Neural progenitor cell (in vitro differentiated cells): ENCODE data around the gene DYNLRB1. TPM values are rescaled to one million over a fixed set of nuclear protein-coding genes. Genes with fewer than 3 reads are reported as not detected.

Source experiments
- DNase-seq: peaks from one replicate; pipeline ENCODE4 v3.0.0-alpha.2; 2016; ENCODE audit warnings: low spot score
- H2AFZ ChIP-seq: fragments of 200-600 bp; sonication (generic); replicated peaks from 2 replicates; pipeline ENCODE4 v1.6.1; 2016; ENCODE audit warnings: antibody characterized with exemption
- H3F3A ChIP-seq: fragments of 200-600 bp; sonication (generic); 2 replicates; pipeline ENCODE4 v1.6.1; 2016; ENCODE audit warnings: antibody characterized with exemption, low read depth
- H3K27ac ChIP-seq: fragments of 200-600 bp; sonication (generic); 2 replicates; pipeline ENCODE4 v1.5.1; 2016; ENCODE audit warnings: mild to moderate bottlenecking
- H3K27me3 ChIP-seq: fragments of 200-600 bp; sonication (generic); 2 replicates; pipeline ENCODE4 v1.6.1; 2016; ENCODE audit warnings: mild to moderate bottlenecking, moderate library complexity
- H3K36me3 ChIP-seq: fragments of 200-600 bp; sonication (generic); 2 replicates; pipeline ENCODE4 v1.5.1; 2016
- H3K4me1 ChIP-seq: fragments of 200-600 bp; sonication (generic); 2 replicates; pipeline ENCODE4 v1.6.1; 2016; ENCODE audit warnings: mixed run types
- H3K4me2 ChIP-seq: fragments of 200-600 bp; sonication (generic); 2 replicates; pipeline ENCODE4 v1.6.1; 2016
- H3K4me3 ChIP-seq: fragments of 200-600 bp; sonication (generic); 2 replicates; pipeline ENCODE4 v1.5.1; 2016
- H3K79me2 ChIP-seq: fragments of 200-600 bp; sonication (generic); 2 replicates; pipeline ENCODE4 v1.6.1; 2016; ENCODE audit warnings: low read depth
- H3K9ac ChIP-seq: fragments of 200-600 bp; sonication (generic); 2 replicates; pipeline ENCODE4 v1.6.1; 2016
- H3K9me3 ChIP-seq: fragments of 200-600 bp; sonication (generic); 2 replicates; pipeline ENCODE4 v1.5.1; 2016; ENCODE audit warnings: low read depth
- H4K20me1 ChIP-seq: fragments of 200-600 bp; sonication (generic); 2 replicates; pipeline ENCODE4 v1.6.1; 2016; ENCODE audit warnings: low read depth
- H3K27ac Mint-ChIP-seq: 3 replicates; pipeline ENCODE4 v1.8.0; 2021; ENCODE audit warnings: mixed read lengths
- H3K27me3 Mint-ChIP-seq: 2 replicates; pipeline ENCODE4 v1.8.0; 2022; ENCODE audit warnings: low read depth, mild to moderate bottlenecking, inconsistent platforms, moderate library complexity, mixed read lengths; ENCODE audit not compliant: insufficient read depth
- H3K36me3 Mint-ChIP-seq: 3 replicates; pipeline ENCODE4 v1.8.0; 2021; ENCODE audit warnings: mixed read lengths
- H3K4me1 Mint-ChIP-seq: 3 replicates; pipeline ENCODE4 v1.8.0; 2021; ENCODE audit warnings: mixed read lengths
- H3K4me3 Mint-ChIP-seq: 3 replicates; pipeline ENCODE4 v1.8.0; 2021; ENCODE audit warnings: mild to moderate bottlenecking, moderate library complexity, mixed read lengths
- H3K9me3 Mint-ChIP-seq: 3 replicates; pipeline ENCODE4 v1.8.0; 2020; ENCODE audit warnings: mixed read lengths
- EZH2 ChIP-seq: fragments of 200-600 bp; sonication (generic); IDR thresholded peaks from 2 replicates; pipeline ENCODE4 v1.6.1; 2017; ENCODE audit warnings: antibody characterized with exemption, mild to moderate bottlenecking, moderate library complexity
- EZH2phosphoT487 ChIP-seq: fragments of 200-600 bp; sonication (generic); IDR thresholded peaks from 2 replicates; pipeline ENCODE4 v1.6.1; 2017; ENCODE audit warnings: antibody characterized with exemption
- total RNA-seq: library from RNA; depleted of rRNA; stranded (reverse); fragments of >200 nt; gene quantifications from 2 replicates; pipeline ENCODE4 v1.2.3, GENCODE V29; 2015; ENCODE audit warnings: low replicate concordance
- TF ChIP-seq, protein P1 (sequence below): fragments of 200-600 bp; sonication (generic); IDR thresholded peaks from 2 replicates; pipeline ENCODE4 v1.5.1; 2017; ENCODE audit warnings: antibody characterized with exemption, mild to moderate bottlenecking

DYNLRB1 gene
- total RNA-seq, 1 donor from 2014 or later: 73.1 TPM

DNA sequence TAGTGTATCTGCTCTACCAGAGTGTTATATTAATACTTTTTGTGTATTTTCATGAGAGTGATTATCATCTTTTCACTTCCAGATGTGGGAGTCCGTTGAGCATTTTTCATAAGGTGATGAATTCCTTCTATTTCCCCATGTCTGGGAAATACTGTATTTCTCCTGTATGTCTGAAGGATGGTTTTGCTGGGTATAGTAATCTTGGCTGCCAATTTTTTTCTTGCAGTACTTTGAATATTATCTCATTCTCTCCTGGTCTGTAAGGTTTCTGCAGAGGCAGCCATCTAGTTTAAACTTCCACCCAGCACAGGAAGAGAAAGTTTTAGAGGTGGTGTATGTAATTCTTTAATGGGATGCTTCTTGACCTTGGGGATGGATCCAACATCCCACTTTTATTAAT lies 15.4 kb upstream of the DYNLRB1 start:
- H3K79me2 ChIP-seq: peaks cover 15% of the 10 kb centered on the region
- peaks cover under 1% of the 10 kb centered on the region for H4K20me1 ChIP-seq
- H2AFZ ChIP-seq: no peak overlapping the region
- no peak for DNase-seq
- Mint-ChIP-seq H3K27me3 (no peaks in the 10 kb centered on the region), H3K4me3 (no peak overlapping the region), H3K4me1 (no peaks in the 10 kb centered on the region), H3K9me3 (peaks cover 28% of the 10 kb centered on the region), H3K36me3 (peaks cover 49% of the 10 kb centered on the region), H3K27ac (no peak overlapping the region)
- no peaks in the 10 kb centered on the region for H3K9me3 ChIP-seq
- H3K9ac ChIP-seq: no peak overlapping the region
- H3K4me2 ChIP-seq: no peak overlapping the region
- no peaks in the 10 kb centered on the region for H3K27me3 ChIP-seq
- no peak overlapping the region for H3K27ac ChIP-seq
- H3F3A ChIP-seq: no peaks in the 10 kb centered on the region
- H3K36me3 ChIP-seq: peaks cover 9% of the 10 kb centered on the region
- no peak overlapping the region for H3K4me3 ChIP-seq
- H3K4me1 ChIP-seq: no peaks in the 10 kb centered on the region
- TF ChIP-seq, protein P1, sequence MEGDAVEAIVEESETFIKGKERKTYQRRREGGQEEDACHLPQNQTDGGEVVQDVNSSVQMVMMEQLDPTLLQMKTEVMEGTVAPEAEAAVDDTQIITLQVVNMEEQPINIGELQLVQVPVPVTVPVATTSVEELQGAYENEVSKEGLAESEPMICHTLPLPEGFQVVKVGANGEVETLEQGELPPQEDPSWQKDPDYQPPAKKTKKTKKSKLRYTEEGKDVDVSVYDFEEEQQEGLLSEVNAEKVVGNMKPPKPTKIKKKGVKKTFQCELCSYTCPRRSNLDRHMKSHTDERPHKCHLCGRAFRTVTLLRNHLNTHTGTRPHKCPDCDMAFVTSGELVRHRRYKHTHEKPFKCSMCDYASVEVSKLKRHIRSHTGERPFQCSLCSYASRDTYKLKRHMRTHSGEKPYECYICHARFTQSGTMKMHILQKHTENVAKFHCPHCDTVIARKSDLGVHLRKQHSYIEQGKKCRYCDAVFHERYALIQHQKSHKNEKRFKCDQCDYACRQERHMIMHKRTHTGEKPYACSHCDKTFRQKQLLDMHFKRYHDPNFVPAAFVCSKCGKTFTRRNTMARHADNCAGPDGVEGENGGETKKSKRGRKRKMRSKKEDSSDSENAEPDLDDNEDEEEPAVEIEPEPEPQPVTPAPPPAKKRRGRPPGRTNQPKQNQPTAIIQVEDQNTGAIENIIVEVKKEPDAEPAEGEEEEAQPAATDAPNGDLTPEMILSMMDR: no peak
- TF ChIP-seq EZH2: no peak

GRCh38 chr20:34506480-34506879 lies 9.7 kb upstream of the DYNLRB1 start:
- Histone ChIP-seq H3K79me2 (no peaks in the 10 kb centered on the region), H2AFZ (no peak overlapping the region), H3K9ac (no peak overlapping the region), H3F3A (no peaks in the 10 kb centered on the region), H3K36me3 (peaks cover 10% of the 10 kb centered on the region), H3K4me1 (no peaks in the 10 kb centered on the region), H3K27me3 (no peaks in the 10 kb centered on the region), H3K27ac (no peak overlapping the region), H4K20me1 (peaks cover 6% of the 10 kb centered on the region), H3K9me3 (no peaks in the 10 kb centered on the region), H3K4me2 (no peak overlapping the region), H3K4me3 (no peak overlapping the region)
- peaks cover 8% of the 10 kb centered on the region for H3K4me1 Mint-ChIP-seq
- peaks cover 4% of the 10 kb centered on the region for H3K27me3 Mint-ChIP-seq
- no peaks in the 10 kb centered on the region for H3K9me3 Mint-ChIP-seq
- TF ChIP-seq EZH2phosphoT487 (no peak), EZH2 (no peak)
- TF ChIP-seq, protein P1: no peak
- H3K36me3 Mint-ChIP-seq: peaks cover 14% of the 10 kb centered on the region
- DNase-seq: no peak
- H3K4me3 Mint-ChIP-seq: no peak overlapping the region
- no peak overlapping the region for H3K27ac Mint-ChIP-seq

DNA sequence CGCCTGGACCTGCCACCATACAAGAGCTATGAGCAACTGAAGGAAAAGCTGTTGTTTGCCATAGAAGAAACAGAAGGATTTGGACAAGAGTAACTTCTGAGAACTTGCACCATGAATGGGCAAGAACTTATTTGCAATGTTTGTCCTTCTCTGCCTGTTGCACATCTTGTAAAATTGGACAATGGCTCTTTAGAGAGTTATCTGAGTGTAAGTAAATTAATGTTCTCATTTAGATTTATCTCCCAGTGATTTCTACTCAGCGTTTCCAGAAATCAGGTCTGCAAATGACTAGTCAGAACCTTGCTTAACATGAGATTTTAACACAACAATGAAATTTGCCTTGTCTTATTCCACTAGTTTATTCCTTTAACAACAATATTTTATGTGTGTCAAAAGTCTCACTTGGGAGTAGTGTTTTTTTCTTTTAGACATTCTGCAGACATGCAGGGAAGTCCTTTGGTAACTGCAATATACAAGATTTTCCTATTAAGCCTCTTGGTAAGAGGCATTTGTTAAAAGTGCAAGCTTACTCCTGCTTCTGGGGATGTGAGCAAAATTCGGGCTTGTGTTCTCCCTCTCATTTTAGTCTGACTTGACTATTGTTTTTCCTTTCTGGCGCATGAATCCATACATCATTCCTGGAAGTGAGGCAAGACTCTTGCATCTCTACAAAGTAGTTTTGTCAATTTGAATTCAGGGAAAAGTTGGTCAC lies 8.4 kb upstream of the DYNLRB1 start:
- no peak overlapping the region for H3K9ac ChIP-seq

More for the DNA sequence above, 8.4 kb upstream of the DYNLRB1 start:
- Histone ChIP-seq H3F3A (no peaks in the 10 kb centered on the region), H3K27me3 (no peaks in the 10 kb centered on the region), H3K79me2 (no peaks in the 10 kb centered on the region), H3K9me3 (no peaks in the 10 kb centered on the region), H4K20me1 (peaks cover 6% of the 10 kb centered on the region), H3K36me3 (peaks cover 10% of the 10 kb centered on the region), H3K4me2 (no peak overlapping the region), H3K4me3 (no peak overlapping the region), H3K4me1 (no peaks in the 10 kb centered on the region), H2AFZ (no peak overlapping the region), H3K27ac (no peak overlapping the region)
- peaks cover 4% of the 10 kb centered on the region for H3K27me3 Mint-ChIP-seq
- no peak for TF ChIP-seq EZH2
- TF ChIP-seq, protein P1: no peak
- TF ChIP-seq EZH2phosphoT487: no peak
- DNase-seq: no peak
- H3K9me3 Mint-ChIP-seq: no peaks in the 10 kb centered on the region
- H3K36me3 Mint-ChIP-seq: peaks cover 11% of the 10 kb centered on the region
- H3K4me1 Mint-ChIP-seq: peaks cover 8% of the 10 kb centered on the region
- H3K4me3 Mint-ChIP-seq: no peak overlapping the region
- H3K27ac Mint-ChIP-seq: no peak overlapping the region
